Lower leg skin (tissue), 4 donors: ENCODE results near the gene PRPF6. TPM values are rescaled to one million over a fixed set of nuclear protein-coding genes. Genes with fewer than 3 reads are reported as not detected.

ENCODE experiments used
- DNase-seq, 2 donors: peaks; one replicate each; pipeline ENCODE4 v3.0.0-alpha.2; 2019; ENCODE audit warnings: low spot score in 2 of 2
- H3K4me3 ChIP-seq: fragments of 200-600 bp; sonication (generic); 2 replicates; pipeline ENCODE4 v1.5.1; 2017; ENCODE audit warnings: mild to moderate bottlenecking, low read depth; ENCODE audit not compliant: poor library complexity, severe bottlenecking
- CTCF ChIP-seq, 3 donors: fragments of 450-650 bp; IDR thresholded peaks; one replicate each; pipeline ENCODE4 v1.5.1; 2016; ENCODE audit warnings: antibody characterized with exemption in 3 of 3, mild to moderate bottlenecking in 3 of 3, moderate library complexity in 2 of 3
- POLR2A ChIP-seq, 2 donors: fragments of 450-650 bp; IDR thresholded peaks; one replicate each; pipeline ENCODE4 v1.6.1; 2016 to 2017; ENCODE audit warnings: antibody characterized with exemption in 2 of 2, mild to moderate bottlenecking in 1 of 2, moderate library complexity in 1 of 2
- WGBS, 2 donors: methylation state at CpG; one replicate each; pipeline ENCODE4 v1.1.5; 2018; 5-methylcytosine and 5-hydroxymethylcytosine counted together
- intact Hi-C: fragments of 100-400 bp; cut with DNase I; formaldehyde crosslinking; loops from one replicate; pipeline ENCODE4 v1.15.0; 2023; ENCODE audit warnings: low total_unique reads
- total RNA-seq, 4 donors: library from RNA; depleted of rRNA; stranded (reverse); fragments of >200 nt; gene quantifications; one replicate each; pipeline ENCODE4 v1.1.0, GENCODE V29; 2016

PRPF6 gene
- total RNA-seq, 4 donors from 2014 or later, result 66.8 to 88.3 (median 79.1) TPM

- WGBS, 2 donors, result 62 to 64% methylated on average over 11 to 17 of the region's 17 CpGs
- TF ChIP-seq CTCF (IDR thresholded peaks at IDR 0.05) (no peak), POLR2A (IDR thresholded peaks at IDR 0.05) (no peak)
- no peak overlapping the region for H3K4me3 ChIP-seq
- no peak for DNase-seq
- intact Hi-C loops, result no loop called here
Measured at GRCh38 chr20:63951398-63952209, 29.3 kb upstream of the PRPF6 start.

- 55 to 59% methylated on average over 8 to 14 of the region's 15 CpGs for WGBS, 2 donors
Measured at GRCh38 chr20:63952210-63952535, 28.8 kb upstream of the PRPF6 start.

GRCh38 chr20:63952769-63953168, 28.2 kb upstream of the PRPF6 start:
- intact Hi-C loops, result no loop called here
- WGBS, 2 donors, result 72 to 84% methylated on average over 12 to 14 of the region's 14 CpGs
- no peak for DNase-seq
- TF ChIP-seq POLR2A (IDR thresholded peaks at IDR 0.05) (no peak), CTCF (IDR thresholded peaks at IDR 0.05) (no peak)
- H3K4me3 ChIP-seq, result no peak overlapping the region

More at GRCh38 chr20:63952210-63952535, 28.8 kb upstream of the PRPF6 start:
- intact Hi-C loops, result no loop called here
- no peak for DNase-seq
- TF ChIP-seq CTCF (IDR thresholded peaks at IDR 0.05) (no peak), POLR2A (IDR thresholded peaks at IDR 0.05) (no peak)
- no peak overlapping the region for H3K4me3 ChIP-seq

GRCh38 chr20:63953764-63954429, 27.0 kb upstream of the PRPF6 start:
- intact Hi-C loops, result no loop called here
- TF ChIP-seq POLR2A (IDR thresholded peaks at IDR 0.05) (no peak), CTCF (IDR thresholded peaks at IDR 0.05) (no peak)
- 71 to 74% methylated on average over 13 of the region's 13 CpGs for WGBS, 2 donors
- DNase-seq, result no peak
- H3K4me3 ChIP-seq, result no peak overlapping the region

- intact Hi-C loops, result no loop called here
- peak overlapping the region; percentile 84 for H3K4me3 ChIP-seq
- 3 to 4% methylated on average over 9 to 11 of the region's 31 CpGs for WGBS, 2 donors
- no peak for TF ChIP-seq CTCF (IDR thresholded peaks at IDR 0.05)
- TF ChIP-seq POLR2A (IDR thresholded peaks at IDR 0.05), result no peak
- DNase-seq, result no peak
Measured at GRCh38 chr20:63955281-63955826, 25.6 kb upstream of the PRPF6 start.
